ENCODE data around the gene SNRNP48. TPM values are rescaled to one million over a fixed set of nuclear protein-coding genes. Genes with fewer than 3 reads are reported as not detected.

The SNRNP48 gene
- polyA plus RNA-seq, 3 donors: 5.1 to 6.0 (median 5.9) TPM

- Histone ChIP-seq H3K36me3 (replicated peaks in 1 of 2; ENCODE audit: control insufficient read depth in 1 of 2, insufficient read depth in 2 of 2, low read length in 2 of 2) (no peaks in the 10 kb centered on the region), H3K27me3 (ENCODE audit: control insufficient read depth in 2 of 2, insufficient read depth in 2 of 2, low read length in 2 of 2) (peaks cover 8 to 11% of the 10 kb centered on the region in 2 donors), H3K4me3 (replicated peaks in 1 of 3; ENCODE audit: low read depth in 2 of 3, low read length in 3 of 3) (no peak overlapping the region), H3K9me3 (replicated peaks in 1 of 2; ENCODE audit: control insufficient read depth in 1 of 2, insufficient read depth in 1 of 2, low read length in 2 of 2) (no peaks in the 10 kb centered on the region), H2AFZ (ENCODE audit: insufficient read depth, low read depth, low read length, poor library complexity, severe bottlenecking) (no peak overlapping the region), H3K79me2 (ENCODE audit: insufficient read depth, low read length) (no peaks in the 10 kb centered on the region), H3K9ac (ENCODE audit: insufficient read depth, low read length, poor library complexity, severe bottlenecking) (no peak overlapping the region), H3K27ac (ENCODE audit: low read depth in 1 of 2, low read length in 2 of 2) (no peak overlapping the region), H3K4me2 (replicated peaks; ENCODE audit: extremely low read depth, low read length, poor library complexity, severe bottlenecking) (no peak overlapping the region), H4K20me1 (ENCODE audit: insufficient read depth, low read length) (no peaks in the 10 kb centered on the region), H3K4me1 (ENCODE audit: control insufficient read depth in 1 of 2, insufficient read depth in 2 of 2, low read length in 2 of 2) (no peaks in the 10 kb centered on the region)
- no peak for TF ChIP-seq CTCF (IDR thresholded peaks at IDR 0.05)
- Mint-ChIP-seq H3K4me3 (no peak overlapping the region), H3K36me3 (no peaks in the 10 kb centered on the region), H3K27ac (no peak overlapping the region), H3K4me1 (no peaks in the 10 kb centered on the region), H3K9me3 (no peaks in the 10 kb centered on the region), H3K27me3 (ENCODE audit: low read depth in 3 of 3) (peaks cover 6 to 36% (median 17%) of the 10 kb centered on the region in 3 donors)
- no peak for DNase-seq
- intact Hi-C loops (cut with micrococcal nuclease): no loop called here
- WGBS (ENCODE audit: insufficient coverage): 100% methylated on average over 3 of the region's 13 CpGs
Measured at GRCh38 chr6:7569082-7569481, 20.9 kb upstream of the SNRNP48 start.

- H3K9ac ChIP-seq (ENCODE audit: insufficient read depth, low read length, poor library complexity, severe bottlenecking): no peak overlapping the region
- Mint-ChIP-seq H3K27me3 (ENCODE audit: low read depth in 3 of 3) (peaks cover 10 to 37% (median 13%) of the 10 kb centered on the region in 3 donors), H3K4me3 (no peak overlapping the region), H3K36me3 (no peaks in the 10 kb centered on the region), H3K27ac (no peak overlapping the region), H3K4me1 (no peaks in the 10 kb centered on the region), H3K9me3 (no peaks in the 10 kb centered on the region)
- no peaks in the 10 kb centered on the region for H4K20me1 ChIP-seq (ENCODE audit: insufficient read depth, low read length)
- H3K4me1 ChIP-seq (ENCODE audit: control insufficient read depth in 1 of 2, insufficient read depth in 2 of 2, low read length in 2 of 2): no peaks in the 10 kb centered on the region
- no peak for TF ChIP-seq CTCF (IDR thresholded peaks at IDR 0.05)
- H3K27ac ChIP-seq (ENCODE audit: low read depth in 1 of 2, low read length in 2 of 2): no peak overlapping the region
- no peak overlapping the region for H3K4me3 ChIP-seq (replicated peaks in 1 of 3; ENCODE audit: low read depth in 2 of 3, low read length in 3 of 3)
- no peak for DNase-seq
- no peaks in the 10 kb centered on the region for H3K79me2 ChIP-seq (ENCODE audit: insufficient read depth, low read length)
- H2AFZ ChIP-seq (ENCODE audit: insufficient read depth, low read depth, low read length, poor library complexity, severe bottlenecking): no peak overlapping the region
- 100% methylated on average over 1 of the region's 9 CpGs for WGBS (ENCODE audit: insufficient coverage)
- H3K4me2 ChIP-seq (replicated peaks; ENCODE audit: extremely low read depth, low read length, poor library complexity, severe bottlenecking): no peak overlapping the region
- no peaks in the 10 kb centered on the region for H3K9me3 ChIP-seq (replicated peaks in 1 of 2; ENCODE audit: control insufficient read depth in 1 of 2, insufficient read depth in 1 of 2, low read length in 2 of 2)
- peaks cover 12 to 14% of the 10 kb centered on the region in 2 donors for H3K27me3 ChIP-seq (ENCODE audit: control insufficient read depth in 2 of 2, insufficient read depth in 2 of 2, low read length in 2 of 2)
- intact Hi-C loops (cut with micrococcal nuclease): no loop called here
- no peaks in the 10 kb centered on the region for H3K36me3 ChIP-seq (replicated peaks in 1 of 2; ENCODE audit: control insufficient read depth in 1 of 2, insufficient read depth in 2 of 2, low read length in 2 of 2)
Measured at GRCh38 chr6:7572213-7572943, 17.6 kb upstream of the SNRNP48 start.
